LNCaP clone FGC (cell line): ENCODE data around the gene GABBR1.

ENCODE experiments used
- DNase-seq: peaks from one replicate; pipeline ENCODE4 v3.0.0-alpha.2; 2011; ENCODE audit warnings: low read depth
- H3K4me3 ChIP-seq: 2 replicates; pipeline ENCODE4 v1.5.1; 2011; ENCODE audit warnings: mild to moderate bottlenecking, low read depth, low read length, control low read depth
- CTCF ChIP-seq: IDR thresholded peaks from 2 replicates; pipeline ENCODE4 v1.5.1; 2012; ENCODE audit warnings: mild to moderate bottlenecking; ENCODE audit not compliant: control insufficient read depth, insufficient read depth; ENCODE audit errors: extremely low read depth

Gene GABBR1

GRCh38 chr6:29567541-29567940, 65.4 kb downstream of the GABBR1 start:
- TF ChIP-seq CTCF: no peak
- no peak for DNase-seq
- H3K4me3 ChIP-seq: no peak overlapping the region

- TF ChIP-seq CTCF: no peak
- no peak overlapping the region for H3K4me3 ChIP-seq
- no peak for DNase-seq
These were observed 66.1 kb downstream of the GABBR1 start for GRCh38 chr6:29566856-29567255.

GRCh38 chr6:29564875-29565274, 68.1 kb downstream of the GABBR1 start:
- DNase-seq: no peak
- H3K4me3 ChIP-seq: no peak overlapping the region
- no peak for TF ChIP-seq CTCF

GRCh38 chr6:29563435-29563965, 69.5 kb downstream of the GABBR1 start:
- no peak overlapping the region for H3K4me3 ChIP-seq
- no peak for TF ChIP-seq CTCF
- no peak for DNase-seq

GRCh38 chr6:29561606-29562181, 71.3 kb downstream of the GABBR1 start:
- DNase-seq: no peak
- H3K4me3 ChIP-seq: no peak overlapping the region
- TF ChIP-seq CTCF: no peak

- no peak for DNase-seq
- no peak overlapping the region for H3K4me3 ChIP-seq
- no peak for TF ChIP-seq CTCF
These were observed 71.9 kb downstream of the GABBR1 start for GRCh38 chr6:29561091-29561490.
